Stomach (tissue), 4 donors: ENCODE measurements around the gene GALNT18.

Source experiments
- EP300 ChIP-seq: sonication (generic); formaldehyde crosslinking; IDR thresholded peaks from one replicate; pipeline ENCODE4 v1.6.1; 2017; ENCODE audit warnings: antibody characterized with exemption
- POLR2A ChIP-seq, 4 donors: fragments of 450-650 bp; IDR thresholded peaks; one replicate each; pipeline ENCODE4 v1.6.1; 2016; ENCODE audit warnings: antibody characterized with exemption in 4 of 4, control low read depth in 2 of 4, mild to moderate bottlenecking in 1 of 4, moderate library complexity in 1 of 4
- POLR2AphosphoS5 ChIP-seq, 3 donors: sonication (generic); formaldehyde crosslinking; IDR thresholded peaks; one replicate each; pipeline ENCODE4 v1.6.1; 2016; ENCODE audit warnings: antibody characterized with exemption in 3 of 3
- TF ChIP-seq, protein P1 (sequence below), 7 experiments: fragments of 450-650 bp in 4 of 7; fragments of 200-600 bp in 3 of 7; sonication (generic) in 3 of 7; IDR thresholded peaks; one replicate each; pipeline ENCODE4 v1.5.1; 2016 to 2019; ENCODE audit warnings: antibody characterized with exemption in 7 of 7, control low read depth in 2 of 7, mild to moderate bottlenecking in 1 of 7

DNA sequence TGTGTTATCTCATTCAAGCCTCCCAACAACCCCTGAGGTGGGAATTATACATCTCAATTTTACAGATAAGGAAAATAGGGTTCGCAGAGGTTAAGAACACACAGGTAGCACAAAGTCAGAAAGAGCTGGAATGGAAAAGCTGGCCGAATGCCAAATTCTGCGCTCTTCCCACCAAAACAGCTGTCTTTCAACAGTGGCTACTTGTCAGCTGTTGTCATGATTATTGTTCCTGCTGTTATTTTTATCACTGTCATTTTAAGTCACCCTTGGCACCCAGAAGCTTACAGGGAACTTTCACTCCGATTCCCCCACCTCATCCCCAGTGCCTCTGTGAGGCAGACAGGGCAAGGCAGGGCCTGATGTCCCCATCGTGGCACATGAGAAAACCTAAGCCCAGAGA lies 194.3 kb downstream of the GALNT18 start:
- TF ChIP-seq, protein P1, sequence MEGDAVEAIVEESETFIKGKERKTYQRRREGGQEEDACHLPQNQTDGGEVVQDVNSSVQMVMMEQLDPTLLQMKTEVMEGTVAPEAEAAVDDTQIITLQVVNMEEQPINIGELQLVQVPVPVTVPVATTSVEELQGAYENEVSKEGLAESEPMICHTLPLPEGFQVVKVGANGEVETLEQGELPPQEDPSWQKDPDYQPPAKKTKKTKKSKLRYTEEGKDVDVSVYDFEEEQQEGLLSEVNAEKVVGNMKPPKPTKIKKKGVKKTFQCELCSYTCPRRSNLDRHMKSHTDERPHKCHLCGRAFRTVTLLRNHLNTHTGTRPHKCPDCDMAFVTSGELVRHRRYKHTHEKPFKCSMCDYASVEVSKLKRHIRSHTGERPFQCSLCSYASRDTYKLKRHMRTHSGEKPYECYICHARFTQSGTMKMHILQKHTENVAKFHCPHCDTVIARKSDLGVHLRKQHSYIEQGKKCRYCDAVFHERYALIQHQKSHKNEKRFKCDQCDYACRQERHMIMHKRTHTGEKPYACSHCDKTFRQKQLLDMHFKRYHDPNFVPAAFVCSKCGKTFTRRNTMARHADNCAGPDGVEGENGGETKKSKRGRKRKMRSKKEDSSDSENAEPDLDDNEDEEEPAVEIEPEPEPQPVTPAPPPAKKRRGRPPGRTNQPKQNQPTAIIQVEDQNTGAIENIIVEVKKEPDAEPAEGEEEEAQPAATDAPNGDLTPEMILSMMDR (IDR thresholded peaks at IDR 0.05) = no peak
- TF ChIP-seq EP300 (no peak), POLR2A (IDR thresholded peaks at IDR 0.05) (no peak), POLR2AphosphoS5 (IDR thresholded peaks at IDR 0.05) (no peak)
